ENCODE data around the gene GYS1.

GYS1 gene

DNA sequence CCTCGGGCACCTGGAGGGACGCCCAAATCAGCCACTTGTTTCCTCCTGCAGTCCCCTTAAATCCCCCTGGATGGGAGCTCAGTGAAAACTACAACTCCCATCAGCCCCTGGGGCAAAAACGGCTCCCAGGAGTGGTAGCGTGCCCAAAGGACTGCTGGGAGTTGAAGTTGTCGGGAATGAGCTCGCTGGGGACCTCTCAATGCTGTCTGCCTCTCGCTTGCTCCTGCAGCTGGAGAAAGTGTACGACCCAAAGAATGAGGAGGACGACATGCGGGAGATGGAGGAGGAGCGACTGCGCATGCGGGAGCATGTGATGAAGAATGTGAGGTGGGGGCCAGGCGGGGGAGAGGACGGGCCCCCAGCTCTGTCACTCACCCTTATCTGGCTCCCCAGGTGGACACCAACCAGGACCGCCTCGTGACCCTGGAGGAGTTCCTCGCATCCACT lies 74.3 kb downstream of the GYS1 start:
- H3K9ac ChIP-seq (ENCODE audit: low read length), result no peak overlapping the region
- H4K20me1 ChIP-seq (ENCODE audit: insufficient read depth, low read length), result no peaks in the 10 kb centered on the region
- H3K27me3 ChIP-seq (ENCODE audit: insufficient read depth, low read length), result no peaks in the 10 kb centered on the region
- H3K27ac ChIP-seq (ENCODE audit: low read depth, low read length, poor library complexity, severe bottlenecking), result no peak overlapping the region
- H3K9me2 ChIP-seq (ENCODE audit: low read depth, low read length), result no peaks in the 10 kb centered on the region
- TF ChIP-seq, protein P1, sequence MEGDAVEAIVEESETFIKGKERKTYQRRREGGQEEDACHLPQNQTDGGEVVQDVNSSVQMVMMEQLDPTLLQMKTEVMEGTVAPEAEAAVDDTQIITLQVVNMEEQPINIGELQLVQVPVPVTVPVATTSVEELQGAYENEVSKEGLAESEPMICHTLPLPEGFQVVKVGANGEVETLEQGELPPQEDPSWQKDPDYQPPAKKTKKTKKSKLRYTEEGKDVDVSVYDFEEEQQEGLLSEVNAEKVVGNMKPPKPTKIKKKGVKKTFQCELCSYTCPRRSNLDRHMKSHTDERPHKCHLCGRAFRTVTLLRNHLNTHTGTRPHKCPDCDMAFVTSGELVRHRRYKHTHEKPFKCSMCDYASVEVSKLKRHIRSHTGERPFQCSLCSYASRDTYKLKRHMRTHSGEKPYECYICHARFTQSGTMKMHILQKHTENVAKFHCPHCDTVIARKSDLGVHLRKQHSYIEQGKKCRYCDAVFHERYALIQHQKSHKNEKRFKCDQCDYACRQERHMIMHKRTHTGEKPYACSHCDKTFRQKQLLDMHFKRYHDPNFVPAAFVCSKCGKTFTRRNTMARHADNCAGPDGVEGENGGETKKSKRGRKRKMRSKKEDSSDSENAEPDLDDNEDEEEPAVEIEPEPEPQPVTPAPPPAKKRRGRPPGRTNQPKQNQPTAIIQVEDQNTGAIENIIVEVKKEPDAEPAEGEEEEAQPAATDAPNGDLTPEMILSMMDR (IDR thresholded peaks at IDR 0.05; ENCODE audit: low read length), result no peak
- no peak for TF ChIP-seq EZH2 (IDR thresholded peaks at IDR 0.05; ENCODE audit: borderline replicate concordance, low read length)
- H3K4me2 ChIP-seq (ENCODE audit: low read length), result no peak overlapping the region
- H3K4me1 ChIP-seq (ENCODE audit: insufficient read depth, low read length, severe bottlenecking), result peaks cover 11% of the 10 kb centered on the region
- no peak overlapping the region for H3K4me3 ChIP-seq (ENCODE audit: low read depth, low read length, poor library complexity, severe bottlenecking)
- H3F3A ChIP-seq (ENCODE audit: insufficient read depth, low read length), result no peaks in the 10 kb centered on the region
- peaks cover 25% of the 10 kb centered on the region for H3K36me3 ChIP-seq (ENCODE audit: insufficient read depth, low read length)
- H2AFZ ChIP-seq (ENCODE audit: low read length), result no peak overlapping the region
- no peaks in the 10 kb centered on the region for H3K9me3 ChIP-seq (ENCODE audit: low read length)
- H3K79me2 ChIP-seq (ENCODE audit: insufficient read depth, low read length), result no peaks in the 10 kb centered on the region
